HepG2 (cell line): ENCODE measurements around the gene GFOD1. TPM values are rescaled to one million over a fixed set of nuclear protein-coding genes. Genes with fewer than 3 reads are reported as not detected.

Experiments
- HNRNPK ChIP-seq: fragments of 200-400 bp; formaldehyde crosslinking; IDR thresholded peaks from 2 replicates; pipeline ENCODE4 v1.6.1; 2018; ENCODE audit warnings: low read length, low read depth, moderate library complexity, mild to moderate bottlenecking; ENCODE audit not compliant: poor library complexity, severe bottlenecking
- MTF2 ChIP-seq: sonication (generic); formaldehyde crosslinking; IDR thresholded peaks from 2 replicates; pipeline ENCODE4 v1.5.0; 2020; ENCODE audit warnings: missing genetic modification reagents, borderline replicate concordance
- RAD51 ChIP-seq: fragments of 450-650 bp; IDR thresholded peaks from 2 replicates; pipeline ENCODE4 v1.6.1; 2016; ENCODE audit warnings: borderline replicate concordance
- TOPORS ChIP-seq: sonication (generic); formaldehyde crosslinking; IDR thresholded peaks from 2 replicates; pipeline ENCODE4 v1.8.0; 2023; ENCODE audit warnings: mild to moderate bottlenecking, missing genetic modification reagents
- U2AF1 ChIP-seq: fragments of 200-400 bp; formaldehyde crosslinking; optimal IDR thresholded peaks from 2 replicates; pipeline ENCODE3; 2017; ENCODE audit warnings: mild to moderate bottlenecking, low read depth, low read length
- ZBTB21 ChIP-seq: sonication (generic); formaldehyde crosslinking; IDR thresholded peaks from 2 replicates; pipeline ENCODE4 v1.4.0; 2020; ENCODE audit warnings: missing genetic modification reagents
- ZNF143 ChIP-seq: sonication (generic); formaldehyde crosslinking; IDR thresholded peaks from 2 replicates; pipeline ENCODE4 v1.4.0; 2020; ENCODE audit warnings: missing genetic modification reagents
- ZNF20 ChIP-seq: sonication (generic); formaldehyde crosslinking; IDR thresholded peaks from 2 replicates; pipeline ENCODE4 v1.4.0; 2020; ENCODE audit warnings: mild to moderate bottlenecking, moderate library complexity, missing genetic modification reagents
- polyA plus RNA-seq, 8 experiments: library from polyadenylated mRNA; depleted of rRNA in 3 of 8; stranded (reverse) in 7 of 8; unstranded in 1 of 8; fragments of >200 nt; fragmentation: Illumina TruSeq in 4 of 8; extraction: Trizol in 4 of 8; gene quantifications; 2 replicates each; pipeline versions ENCODE4 v1.2.1 to v1.2.3, GENCODE V29; 2011 to 2016; ENCODE audit warnings: low read depth in 4 of 8, missing spikeins in 1 of 8, mixed read lengths in 1 of 8; ENCODE audit not compliant: insufficient read depth in 1 of 8
- total RNA-seq, 5 experiments: library from RNA; depleted of rRNA; stranded (reverse); fragments of >200 nt; fragmentation: Illumina TruSeq; extraction: Trizol; gene quantifications; 2 replicates each; pipeline ENCODE4 v1.2.3, GENCODE V29; 2016; ENCODE audit warnings: low read depth in 1 of 5
- TF ChIP-seq, protein P1 (sequence below): IDR thresholded peaks from 2 replicates; pipeline ENCODE4 v1.6.1; 2016; ENCODE audit warnings: missing genetic modification reagents, missing compliant biosample characterization
- TF ChIP-seq, protein P2 (sequence below): IDR thresholded peaks from 2 replicates; pipeline ENCODE4 v1.4.0; 2020; ENCODE audit warnings: mild to moderate bottlenecking, missing genetic modification reagents
- TF ChIP-seq, protein P3 (sequence below): sonication (generic); formaldehyde crosslinking; IDR thresholded peaks from 2 replicates; pipeline ENCODE4 v1.8.0; 2023; ENCODE audit warnings: mild to moderate bottlenecking, missing genetic modification reagents
- TF ChIP-seq, protein P4 (sequence below): sonication (generic); formaldehyde crosslinking; IDR thresholded peaks from 2 replicates; pipeline ENCODE4 v1.4.0; 2020; ENCODE audit warnings: missing genetic modification reagents, mild to moderate bottlenecking, borderline replicate concordance

GFOD1 gene
- total and polyA plus RNA-seq, 2 of the 13 experiments (the other 11 are each of a cell fraction or from before 2014, with no cell fraction given): 1.9 to 6.4 TPM

DNA sequence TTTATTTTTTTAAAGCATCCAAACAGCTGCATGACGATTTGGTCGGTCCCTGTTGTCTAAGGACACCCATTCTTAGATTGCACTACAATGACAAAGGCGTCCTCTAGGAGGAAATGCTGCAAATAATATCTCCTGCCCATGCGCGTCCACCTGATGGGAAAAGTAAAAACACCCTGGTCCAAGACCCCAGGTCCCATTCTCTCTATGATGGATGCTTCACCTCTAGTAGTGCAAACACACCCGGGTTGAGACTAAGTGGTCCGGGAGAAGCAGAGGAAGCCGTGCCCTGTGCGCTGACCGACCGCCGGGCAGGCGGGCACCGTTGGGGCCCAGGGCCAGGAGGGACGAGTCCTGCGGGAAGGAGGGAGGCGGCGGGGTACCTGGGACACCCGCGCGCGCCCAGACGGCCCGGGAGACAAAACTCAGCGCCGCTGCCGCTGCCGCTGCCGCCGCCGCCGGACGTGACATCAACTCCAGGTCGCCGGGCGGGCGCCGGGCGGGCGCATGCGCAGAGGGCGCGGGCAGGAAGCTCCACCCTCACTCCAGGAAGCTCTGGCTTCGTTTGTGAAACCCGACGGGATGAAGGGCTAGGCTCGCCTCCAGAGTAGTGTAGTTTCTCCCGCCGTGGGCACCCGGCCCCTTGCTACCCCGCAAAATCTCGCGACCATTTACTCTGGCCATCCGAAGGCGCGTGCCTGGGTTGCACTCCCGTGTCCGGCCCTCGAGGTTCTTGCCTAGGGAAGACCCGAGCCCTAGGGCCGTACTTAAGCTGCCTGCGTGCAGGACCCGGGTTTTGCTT lies 159.1 kb downstream of the GFOD1 start, which contains the start of gene TBC1D7 (continued):
- TF ChIP-seq, protein P1, sequence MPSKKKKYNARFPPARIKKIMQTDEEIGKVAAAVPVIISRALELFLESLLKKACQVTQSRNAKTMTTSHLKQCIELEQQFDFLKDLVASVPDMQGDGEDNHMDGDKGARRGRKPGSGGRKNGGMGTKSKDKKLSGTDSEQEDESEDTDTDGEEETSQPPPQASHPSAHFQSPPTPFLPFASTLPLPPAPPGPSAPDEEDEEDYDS (CRISPR knock-in tag): peak; percentile 32; the same call in 1 of the 2 replicates
- TF ChIP-seq ZNF20 (CRISPR knock-in tag) (no peak), RAD51 (no peak), HNRNPK (no peak), MTF2 (CRISPR knock-in tag) (peak; percentile 60; the same call in 1 of the 2 replicates), U2AF1 (peak; percentile 30), TOPORS (CRISPR knock-in tag) (no peak; the same call in 1 of the 2 replicates), ZNF143 (CRISPR knock-in tag) (no peak), ZBTB21 (CRISPR knock-in tag) (peak; percentile 30; the same call in 1 of the 2 replicates)
- TF ChIP-seq, protein P2, sequence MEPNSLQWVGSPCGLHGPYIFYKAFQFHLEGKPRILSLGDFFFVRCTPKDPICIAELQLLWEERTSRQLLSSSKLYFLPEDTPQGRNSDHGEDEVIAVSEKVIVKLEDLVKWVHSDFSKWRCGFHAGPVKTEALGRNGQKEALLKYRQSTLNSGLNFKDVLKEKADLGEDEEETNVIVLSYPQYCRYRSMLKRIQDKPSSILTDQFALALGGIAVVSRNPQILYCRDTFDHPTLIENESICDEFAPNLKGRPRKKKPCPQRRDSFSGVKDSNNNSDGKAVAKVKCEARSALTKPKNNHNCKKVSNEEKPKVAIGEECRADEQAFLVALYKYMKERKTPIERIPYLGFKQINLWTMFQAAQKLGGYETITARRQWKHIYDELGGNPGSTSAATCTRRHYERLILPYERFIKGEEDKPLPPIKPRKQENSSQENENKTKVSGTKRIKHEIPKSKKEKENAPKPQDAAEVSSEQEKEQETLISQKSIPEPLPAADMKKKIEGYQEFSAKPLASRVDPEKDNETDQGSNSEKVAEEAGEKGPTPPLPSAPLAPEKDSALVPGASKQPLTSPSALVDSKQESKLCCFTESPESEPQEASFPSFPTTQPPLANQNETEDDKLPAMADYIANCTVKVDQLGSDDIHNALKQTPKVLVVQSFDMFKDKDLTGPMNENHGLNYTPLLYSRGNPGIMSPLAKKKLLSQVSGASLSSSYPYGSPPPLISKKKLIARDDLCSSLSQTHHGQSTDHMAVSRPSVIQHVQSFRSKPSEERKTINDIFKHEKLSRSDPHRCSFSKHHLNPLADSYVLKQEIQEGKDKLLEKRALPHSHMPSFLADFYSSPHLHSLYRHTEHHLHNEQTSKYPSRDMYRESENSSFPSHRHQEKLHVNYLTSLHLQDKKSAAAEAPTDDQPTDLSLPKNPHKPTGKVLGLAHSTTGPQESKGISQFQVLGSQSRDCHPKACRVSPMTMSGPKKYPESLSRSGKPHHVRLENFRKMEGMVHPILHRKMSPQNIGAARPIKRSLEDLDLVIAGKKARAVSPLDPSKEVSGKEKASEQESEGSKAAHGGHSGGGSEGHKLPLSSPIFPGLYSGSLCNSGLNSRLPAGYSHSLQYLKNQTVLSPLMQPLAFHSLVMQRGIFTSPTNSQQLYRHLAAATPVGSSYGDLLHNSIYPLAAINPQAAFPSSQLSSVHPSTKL (CRISPR knock-in tag): peak; percentile 49
- TF ChIP-seq, protein P3, sequence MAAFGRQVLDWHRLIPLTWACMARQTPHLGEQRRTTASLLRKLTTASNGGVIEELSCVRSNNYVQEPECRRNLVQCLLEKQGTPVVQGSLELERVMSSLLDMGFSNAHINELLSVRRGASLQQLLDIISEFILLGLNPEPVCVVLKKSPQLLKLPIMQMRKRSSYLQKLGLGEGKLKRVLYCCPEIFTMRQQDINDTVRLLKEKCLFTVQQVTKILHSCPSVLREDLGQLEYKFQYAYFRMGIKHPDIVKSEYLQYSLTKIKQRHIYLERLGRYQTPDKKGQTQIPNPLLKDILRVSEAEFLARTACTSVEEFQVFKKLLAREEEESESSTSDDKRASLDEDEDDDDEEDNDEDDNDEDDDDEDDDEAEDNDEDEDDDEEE (CRISPR knock-in tag): no peak; the same call in 1 of the 2 replicates
- TF ChIP-seq, protein P4, sequence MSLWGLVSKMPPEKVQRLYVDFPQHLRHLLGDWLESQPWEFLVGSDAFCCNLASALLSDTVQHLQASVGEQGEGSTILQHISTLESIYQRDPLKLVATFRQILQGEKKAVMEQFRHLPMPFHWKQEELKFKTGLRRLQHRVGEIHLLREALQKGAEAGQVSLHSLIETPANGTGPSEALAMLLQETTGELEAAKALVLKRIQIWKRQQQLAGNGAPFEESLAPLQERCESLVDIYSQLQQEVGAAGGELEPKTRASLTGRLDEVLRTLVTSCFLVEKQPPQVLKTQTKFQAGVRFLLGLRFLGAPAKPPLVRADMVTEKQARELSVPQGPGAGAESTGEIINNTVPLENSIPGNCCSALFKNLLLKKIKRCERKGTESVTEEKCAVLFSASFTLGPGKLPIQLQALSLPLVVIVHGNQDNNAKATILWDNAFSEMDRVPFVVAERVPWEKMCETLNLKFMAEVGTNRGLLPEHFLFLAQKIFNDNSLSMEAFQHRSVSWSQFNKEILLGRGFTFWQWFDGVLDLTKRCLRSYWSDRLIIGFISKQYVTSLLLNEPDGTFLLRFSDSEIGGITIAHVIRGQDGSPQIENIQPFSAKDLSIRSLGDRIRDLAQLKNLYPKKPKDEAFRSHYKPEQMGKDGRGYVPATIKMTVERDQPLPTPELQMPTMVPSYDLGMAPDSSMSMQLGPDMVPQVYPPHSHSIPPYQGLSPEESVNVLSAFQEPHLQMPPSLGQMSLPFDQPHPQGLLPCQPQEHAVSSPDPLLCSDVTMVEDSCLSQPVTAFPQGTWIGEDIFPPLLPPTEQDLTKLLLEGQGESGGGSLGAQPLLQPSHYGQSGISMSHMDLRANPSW (CRISPR knock-in tag): peak; percentile 57
